Measurements from ENCODE around the gene TAMALIN. TPM values are rescaled to one million over a fixed set of nuclear protein-coding genes. Genes with fewer than 3 reads are reported as not detected.
"Not testable (repeated sequence)": the region's sequence is repeated elsewhere in the genome, so short reads cannot be mapped to it uniquely, and the experiment has no call there.

TAMALIN gene
- total and polyA plus RNA-seq, 4 experiments from 2014 or later: 1.2 to 31.7 (median 17.9) TPM

- POLR2A ChIA-PET (ENCODE audit: partially characterized antibody): interaction anchor here (0.8 to 1.7 kb wide), 3 partner anchors 8 to 23 kb away, joined by 3 to 4 read pairs (median 3); partner anchors contain the start of gene ACVR1B
- H3K27ac Mint-ChIP-seq: peak overlapping the region; percentile 32 to 82 (median 65)
- H3K4me1 Mint-ChIP-seq: peaks cover 58 to 81% (median 68%) of the 10 kb centered on the region in 4 donors
- H3K4me1 ChIP-seq (ENCODE audit: insufficient read depth, low read length): peaks cover 62% of the 10 kb centered on the region
- H3K4me3 ChIP-seq (ENCODE audit: low read length in 2 of 2): peak overlapping the region in 1 of 2 donors; percentile 27
- H3K36me3 ChIP-seq (ENCODE audit: insufficient read depth, low read length): no peaks in the 10 kb centered on the region
- H3K27ac ChIP-seq (ENCODE audit: low read depth, low read length): peak overlapping the region; percentile 12
- H3K9me3 Mint-ChIP-seq: no peaks in the 10 kb centered on the region
- H3K9me3 ChIP-seq (ENCODE audit: control insufficient read depth in 1 of 2, low read length in 2 of 2): no peaks in the 10 kb centered on the region
- no peaks in the 10 kb centered on the region for H3K27me3 ChIP-seq (ENCODE audit: insufficient read depth, low read length)
- H3K27me3 Mint-ChIP-seq: no peaks in the 10 kb centered on the region
- peaks cover 13 to 20% of the 10 kb centered on the region in 2 donors for H3K36me3 Mint-ChIP-seq
- intact Hi-C loops (cut with micrococcal nuclease): no loop called here
- DNase-seq: peak; percentile 39 to 81 (median 48)
- CTCF ChIA-PET (ENCODE audit: partially characterized antibody): interaction anchor here (2.2 to 7.6 kb wide), 5 partner anchors 8 to 49 kb away, joined by 6 to 61 read pairs (median 11); no protein-coding TSS in a partner anchor
- H3K4me3 Mint-ChIP-seq: peak overlapping the region in 7 of 8 donors; percentile 39 to 86 (median 65)
Measured at GRCh38 chr12:51972849-51973273, 33.9 kb upstream of the TAMALIN start.

DNA sequence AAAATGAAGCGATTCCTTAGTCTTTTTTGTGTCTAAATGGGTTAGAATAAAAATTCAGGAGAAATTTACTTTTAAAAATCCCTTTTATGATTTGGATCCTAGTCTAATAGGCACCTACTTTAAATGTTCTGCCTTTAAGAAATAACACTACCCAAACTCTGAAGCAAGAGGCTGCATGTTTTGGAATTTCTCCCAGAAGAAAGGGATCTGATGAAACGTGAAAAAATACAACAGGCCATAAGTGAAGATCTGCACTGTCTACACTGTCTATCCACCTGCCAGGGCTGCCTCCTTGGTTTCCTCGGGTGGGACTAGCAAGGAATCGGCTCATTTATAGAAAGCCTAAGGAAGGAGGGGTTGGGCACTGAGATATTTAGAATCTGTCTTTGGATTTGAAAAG, 33.2 kb upstream of the TAMALIN start:
- peak overlapping the region in 5 of 8 donors; percentile 13 to 80 (median 54) for H3K4me3 Mint-ChIP-seq
- H3K27ac Mint-ChIP-seq: peak overlapping the region in 5 of 7 donors; percentile 37 to 82 (median 47)
- ChIA-PET CTCF (ENCODE audit: partially characterized antibody) (interaction anchor here (7.6 kb wide), 1 partner anchor 13 kb away, joined by 61 read pairs; no protein-coding TSS in a partner anchor), POLR2A (ENCODE audit: partially characterized antibody) (no interaction called here)
- H3K27me3 Mint-ChIP-seq: no peaks in the 10 kb centered on the region
- H3K4me1 ChIP-seq (ENCODE audit: insufficient read depth, low read length): peaks cover 62% of the 10 kb centered on the region
- H3K4me1 Mint-ChIP-seq: peaks cover 57 to 81% (median 67%) of the 10 kb centered on the region in 4 donors
- no peak for DNase-seq
- no peaks in the 10 kb centered on the region for H3K27me3 ChIP-seq (ENCODE audit: insufficient read depth, low read length)
- no peak overlapping the region for H3K27ac ChIP-seq (ENCODE audit: low read depth, low read length)
- no peaks in the 10 kb centered on the region for H3K36me3 ChIP-seq (ENCODE audit: insufficient read depth, low read length)
- no peaks in the 10 kb centered on the region for H3K9me3 ChIP-seq (ENCODE audit: control insufficient read depth in 1 of 2, low read length in 2 of 2)
- peaks cover 13 to 24% of the 10 kb centered on the region in 2 donors for H3K36me3 Mint-ChIP-seq
- no peak overlapping the region for H3K4me3 ChIP-seq (ENCODE audit: low read length in 2 of 2)
- H3K9me3 Mint-ChIP-seq: no peaks in the 10 kb centered on the region
- intact Hi-C loops (cut with micrococcal nuclease): no loop called here

DNA sequence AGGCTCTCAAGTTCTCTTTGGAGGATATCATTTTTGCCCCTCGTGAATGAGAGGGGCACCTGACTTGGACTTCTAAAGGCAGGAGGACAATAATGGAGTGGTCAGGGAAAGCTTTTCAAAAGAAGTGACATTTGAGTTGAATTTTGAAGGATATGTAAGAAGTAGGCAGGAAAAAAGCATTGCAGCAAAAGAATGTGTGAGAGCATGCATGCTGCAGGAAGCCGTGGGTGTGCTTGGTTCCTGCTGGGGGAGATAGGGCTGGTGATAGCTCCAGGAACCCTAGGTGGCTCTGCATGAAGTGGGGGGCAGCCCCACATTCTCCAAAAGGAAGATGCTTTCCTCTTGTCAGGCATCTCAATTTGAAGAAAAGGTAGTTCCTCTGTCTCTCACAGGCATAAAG, 32.1 kb upstream of the TAMALIN start:
- no peak overlapping the region for H3K4me3 ChIP-seq (ENCODE audit: low read length in 2 of 2)
- peaks cover 62% of the 10 kb centered on the region for H3K4me1 ChIP-seq (ENCODE audit: insufficient read depth, low read length)
- H3K27ac Mint-ChIP-seq: peak overlapping the region in 6 of 7 donors; percentile 47 to 87 (median 66)
- DNase-seq: no peak
- H3K9me3 ChIP-seq (ENCODE audit: control insufficient read depth in 1 of 2, low read length in 2 of 2): no peaks in the 10 kb centered on the region
- peak overlapping the region in 7 of 8 donors; percentile 6 to 80 (median 54) for H3K4me3 Mint-ChIP-seq
- intact Hi-C loops (cut with micrococcal nuclease): no loop called here
- H3K4me1 Mint-ChIP-seq: peaks cover 57 to 76% (median 66%) of the 10 kb centered on the region in 4 donors
- no peaks in the 10 kb centered on the region for H3K27me3 ChIP-seq (ENCODE audit: insufficient read depth, low read length)
- H3K27ac ChIP-seq (ENCODE audit: low read depth, low read length): no peak overlapping the region
- H3K36me3 ChIP-seq (ENCODE audit: insufficient read depth, low read length): no peaks in the 10 kb centered on the region
- H3K36me3 Mint-ChIP-seq: peaks cover 16 to 24% of the 10 kb centered on the region in 2 donors
- H3K9me3 Mint-ChIP-seq: no peaks in the 10 kb centered on the region
- no peaks in the 10 kb centered on the region for H3K27me3 Mint-ChIP-seq
- CTCF ChIA-PET (ENCODE audit: partially characterized antibody): interaction anchor here (0.6 to 7.6 kb wide), 6 partner anchors 14 to 82 kb away, joined by 3 to 61 read pairs (median 8); no protein-coding TSS in a partner anchor
- POLR2A ChIA-PET (ENCODE audit: partially characterized antibody): interaction anchor here (0.6 kb wide), 1 partner anchor 23 kb away, joined by 3 read pairs; no protein-coding TSS in a partner anchor

DNA sequence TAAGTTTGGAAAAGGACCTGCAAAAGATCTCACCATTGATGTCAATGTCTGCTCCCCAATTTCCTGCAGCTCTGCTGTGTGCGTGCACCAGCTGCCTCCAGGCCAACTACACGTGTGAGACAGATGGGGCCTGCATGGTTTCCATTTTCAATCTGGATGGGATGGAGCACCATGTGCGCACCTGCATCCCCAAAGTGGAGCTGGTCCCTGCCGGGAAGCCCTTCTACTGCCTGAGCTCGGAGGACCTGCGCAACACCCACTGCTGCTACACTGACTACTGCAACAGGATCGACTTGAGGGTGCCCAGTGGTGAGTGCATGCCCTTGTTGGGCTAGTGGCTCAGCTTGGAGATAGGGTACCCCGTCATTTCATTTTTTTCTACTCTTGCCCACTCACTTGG, 31.6 kb upstream of the TAMALIN start:
- no peak for DNase-seq
- H3K27me3 Mint-ChIP-seq: no peaks in the 10 kb centered on the region
- Histone ChIP-seq H3K27me3 (ENCODE audit: insufficient read depth, low read length) (no peaks in the 10 kb centered on the region), H3K4me1 (ENCODE audit: insufficient read depth, low read length) (peaks cover 61% of the 10 kb centered on the region), H3K27ac (ENCODE audit: low read depth, low read length) (no peak overlapping the region), H3K4me3 (ENCODE audit: low read length in 2 of 2) (no peak overlapping the region), H3K36me3 (ENCODE audit: insufficient read depth, low read length) (no peaks in the 10 kb centered on the region), H3K9me3 (ENCODE audit: control insufficient read depth in 1 of 2, low read length in 2 of 2) (no peaks in the 10 kb centered on the region)
- H3K4me1 Mint-ChIP-seq: peaks cover 56 to 77% (median 65%) of the 10 kb centered on the region in 4 donors
- ChIA-PET CTCF (ENCODE audit: partially characterized antibody) (interaction anchor here (0.6 to 7.6 kb wide), 6 partner anchors 15 to 83 kb away, joined by 3 to 61 read pairs (median 8); no protein-coding TSS in a partner anchor), POLR2A (ENCODE audit: partially characterized antibody) (interaction anchor here (0.6 kb wide), 1 partner anchor 23 kb away, joined by 3 read pairs; no protein-coding TSS in a partner anchor)
- H3K27ac Mint-ChIP-seq: peak overlapping the region in 4 of 7 donors; percentile 66 to 81 (median 72)
- intact Hi-C loops (cut with micrococcal nuclease): no loop called here
- peak overlapping the region in 5 of 8 donors; percentile 36 to 80 (median 75) for H3K4me3 Mint-ChIP-seq
- no peaks in the 10 kb centered on the region for H3K9me3 Mint-ChIP-seq
- peaks cover 21 to 25% of the 10 kb centered on the region in 2 donors for H3K36me3 Mint-ChIP-seq

DNA sequence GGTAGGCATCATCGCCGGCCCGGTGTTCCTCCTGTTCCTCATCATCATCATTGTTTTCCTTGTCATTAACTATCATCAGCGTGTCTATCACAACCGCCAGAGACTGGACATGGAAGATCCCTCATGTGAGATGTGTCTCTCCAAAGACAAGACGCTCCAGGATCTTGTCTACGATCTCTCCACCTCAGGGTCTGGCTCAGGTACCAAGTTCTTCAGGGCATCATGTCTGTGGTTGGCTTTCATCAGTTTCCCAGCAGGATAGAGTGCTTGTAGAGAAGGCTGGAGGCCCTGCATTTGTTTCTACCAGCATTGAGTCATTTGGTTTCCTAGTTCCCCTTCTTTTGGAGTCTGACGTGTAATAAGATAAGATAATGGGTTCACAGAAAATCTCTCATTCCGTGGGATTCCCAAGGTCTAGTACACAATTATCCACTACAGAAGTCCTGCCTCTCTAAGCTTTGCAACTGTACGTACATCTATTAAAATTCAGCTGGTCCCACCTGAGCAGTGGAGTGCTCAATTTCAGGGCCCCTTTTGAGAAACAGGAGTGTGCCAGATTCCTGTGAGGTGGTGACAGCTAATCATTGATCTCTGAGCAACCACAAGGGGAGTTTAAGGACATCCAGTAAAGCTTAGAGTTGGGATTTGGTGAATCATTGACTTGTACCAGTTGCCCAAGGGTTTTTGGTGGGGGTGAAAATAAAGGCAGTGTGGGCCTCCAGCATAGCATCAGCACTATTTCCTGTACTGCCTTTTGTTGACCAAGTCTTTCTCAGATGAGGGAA, 30.2 kb upstream of the TAMALIN start:
- no peaks in the 10 kb centered on the region for H3K9me3 ChIP-seq (ENCODE audit: control insufficient read depth in 1 of 2, low read length in 2 of 2)
- Mint-ChIP-seq H3K27me3 (no peaks in the 10 kb centered on the region), H3K4me3 (peak overlapping the region in 2 of 8 donors; percentile 30 to 32), H3K9me3 (no peaks in the 10 kb centered on the region), H3K27ac (peak overlapping the region in 4 of 7 donors; percentile 6 to 68 (median 48)), H3K36me3 (peaks cover 25 to 32% of the 10 kb centered on the region in 2 donors), H3K4me1 (peaks cover 52 to 72% (median 60%) of the 10 kb centered on the region in 4 donors)
- H3K36me3 ChIP-seq (ENCODE audit: insufficient read depth, low read length): no peaks in the 10 kb centered on the region
- no peak overlapping the region for H3K4me3 ChIP-seq (ENCODE audit: low read length in 2 of 2)
- peaks cover 53% of the 10 kb centered on the region for H3K4me1 ChIP-seq (ENCODE audit: insufficient read depth, low read length)
- no peak overlapping the region for H3K27ac ChIP-seq (ENCODE audit: low read depth, low read length)
- DNase-seq: no peak
- CTCF ChIA-PET (ENCODE audit: partially characterized antibody): interaction anchor here (0.6 to 7.6 kb wide), 10 partner anchors 11 to 53 kb away, joined by 3 to 61 read pairs (median 6); no protein-coding TSS in a partner anchor
- no peaks in the 10 kb centered on the region for H3K27me3 ChIP-seq (ENCODE audit: insufficient read depth, low read length)
- POLR2A ChIA-PET (ENCODE audit: partially characterized antibody): no interaction called here
- intact Hi-C loops (cut with micrococcal nuclease): no loop called here

DNA sequence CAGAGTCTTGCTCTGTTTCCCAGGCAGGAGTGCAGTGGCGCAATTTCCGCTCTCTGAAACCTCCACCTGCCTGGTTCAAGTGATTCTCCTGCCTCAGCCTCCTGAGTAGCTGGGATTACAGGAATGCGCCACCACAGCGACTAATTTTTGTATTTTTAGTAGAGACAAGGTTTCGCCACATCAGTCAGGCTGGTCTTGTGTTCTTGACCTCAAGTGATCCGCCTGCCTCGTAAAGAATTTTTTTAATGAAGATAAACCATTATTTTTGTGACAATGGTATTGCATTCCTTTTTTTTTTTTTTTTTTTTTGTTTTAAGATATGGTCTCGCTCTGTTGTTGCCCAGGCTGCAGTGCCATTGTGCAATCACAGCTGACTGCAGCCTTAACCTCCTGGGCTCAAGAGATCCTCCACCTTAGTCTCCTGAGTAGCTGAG, 29.4 kb upstream of the TAMALIN start:
- peaks cover 46 to 64% (median 53%) of the 10 kb centered on the region in 4 donors for H3K4me1 Mint-ChIP-seq
- Histone ChIP-seq H3K27me3 (ENCODE audit: insufficient read depth, low read length) (no peaks in the 10 kb centered on the region), H3K36me3 (ENCODE audit: insufficient read depth, low read length) (peaks cover 4% of the 10 kb centered on the region), H3K9me3 (ENCODE audit: control insufficient read depth in 1 of 2, low read length in 2 of 2) (no peaks in the 10 kb centered on the region), H3K4me3 (ENCODE audit: low read length in 2 of 2) (no peak overlapping the region), H3K4me1 (ENCODE audit: insufficient read depth, low read length) (peaks cover 46% of the 10 kb centered on the region), H3K27ac (ENCODE audit: low read depth, low read length) (no peak overlapping the region)
- H3K27ac Mint-ChIP-seq: no peak overlapping the region
- no peak for DNase-seq
- ChIA-PET POLR2A (ENCODE audit: partially characterized antibody) (interaction anchor here (0.6 kb wide), 1 partner anchor 51 kb away, joined by 3 read pairs; no protein-coding TSS in a partner anchor), CTCF (ENCODE audit: partially characterized antibody) (interaction anchor here (0.6 to 3.8 kb wide), 11 partner anchors 10 to 53 kb away, joined by 3 to 19 read pairs (median 4); no protein-coding TSS in a partner anchor)
- no peak overlapping the region for H3K4me3 Mint-ChIP-seq
- no peaks in the 10 kb centered on the region for H3K27me3 Mint-ChIP-seq
- H3K9me3 Mint-ChIP-seq: no peaks in the 10 kb centered on the region
- peaks cover 30 to 38% of the 10 kb centered on the region in 2 donors for H3K36me3 Mint-ChIP-seq
- intact Hi-C loops (cut with micrococcal nuclease): no loop called here

- Mint-ChIP-seq H3K4me1 (peaks cover 28 to 44% (median 35%) of the 10 kb centered on the region in 4 donors), H3K36me3 (peaks cover 42 to 45% of the 10 kb centered on the region in 2 donors)
- H3K9me3 ChIP-seq (ENCODE audit: control insufficient read depth in 1 of 2, low read length in 2 of 2); H3K27ac ChIP-seq (ENCODE audit: low read depth, low read length); H3K27me3 ChIP-seq (ENCODE audit: insufficient read depth, low read length); H3K27me3 Mint-ChIP-seq; intact Hi-C loops (cut with micrococcal nuclease); H3K27ac Mint-ChIP-seq; H3K9me3 Mint-ChIP-seq; H3K4me3 ChIP-seq (ENCODE audit: low read length in 2 of 2); DNase-seq; H3K36me3 ChIP-seq (ENCODE audit: insufficient read depth, low read length); H3K4me3 Mint-ChIP-seq; POLR2A ChIA-PET (ENCODE audit: partially characterized antibody): not testable (repeated sequence)
- CTCF ChIA-PET (ENCODE audit: partially characterized antibody): interaction anchor here (0.7 to 1.6 kb wide), 3 partner anchors 9 to 295 kb away, joined by 4 read pairs; partner anchors contain the start of gene KRT86
- peaks cover 26% of the 10 kb centered on the region for H3K4me1 ChIP-seq (ENCODE audit: insufficient read depth, low read length)
Measured at GRCh38 chr12:51979306-51979705, 27.4 kb upstream of the TAMALIN start.
